ENCODE data around the gene LBX2.

DNA sequence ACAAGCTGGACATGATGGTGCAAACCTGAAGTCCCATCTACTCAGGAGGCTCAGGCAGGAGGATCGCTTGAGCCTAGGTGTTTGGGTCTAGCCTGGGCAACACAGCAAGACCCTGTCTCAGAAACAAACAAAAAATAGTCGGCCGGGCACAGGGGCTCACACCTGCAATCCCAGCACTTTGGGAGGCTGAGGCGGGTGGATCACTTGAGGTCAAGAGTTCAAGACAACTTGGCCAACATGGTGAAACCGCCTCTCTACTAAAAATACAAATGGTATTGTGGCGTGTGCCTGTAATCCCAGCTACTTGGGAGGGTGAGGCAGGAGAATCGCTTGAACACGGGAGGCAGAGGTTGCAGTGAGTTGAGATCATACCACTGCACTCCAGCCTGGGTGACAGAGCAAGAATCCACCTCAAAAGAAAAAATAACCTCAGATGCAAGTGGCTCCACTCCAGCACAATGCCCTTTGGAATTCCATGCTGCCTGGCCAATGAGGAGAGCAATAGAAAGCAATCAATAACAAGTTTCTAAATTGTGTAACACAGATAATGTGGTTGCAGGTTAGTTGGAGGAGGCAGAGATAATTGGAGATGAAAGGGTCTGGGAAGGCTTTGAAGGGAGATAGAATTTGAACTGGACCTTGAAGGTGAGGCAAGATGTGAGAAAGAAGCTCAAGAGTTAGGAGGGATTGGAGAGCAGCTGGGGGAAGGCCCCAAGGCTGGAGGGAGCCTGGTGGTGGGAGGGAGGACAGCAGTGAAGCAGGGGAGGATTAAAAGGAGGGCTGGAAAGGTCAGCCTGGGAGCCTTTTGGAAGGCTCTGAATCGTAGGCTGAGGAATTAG, 10.5 kb downstream of the LBX2 start:
- TF ChIP-seq CTCF (IDR thresholded peaks at IDR 0.05) (no peak), POLR2A (IDR thresholded peaks at IDR 0.05) (no peak)

Measured in uterus (tissue), 2 donors.